LNCAP (cell line): Measurements from ENCODE around the gene DZIP1L.
A peak's percentile ranks its signal among the peaks of the same experiment; 100 is the strongest.

Source experiments
- TF ChIP-seq, protein P1 (sequence below): fragments of 450-650 bp; IDR thresholded peaks from 2 replicates; pipeline ENCODE4 v1.5.1; 2017; ENCODE audit warnings: mild to moderate bottlenecking

The DZIP1L gene

DNA sequence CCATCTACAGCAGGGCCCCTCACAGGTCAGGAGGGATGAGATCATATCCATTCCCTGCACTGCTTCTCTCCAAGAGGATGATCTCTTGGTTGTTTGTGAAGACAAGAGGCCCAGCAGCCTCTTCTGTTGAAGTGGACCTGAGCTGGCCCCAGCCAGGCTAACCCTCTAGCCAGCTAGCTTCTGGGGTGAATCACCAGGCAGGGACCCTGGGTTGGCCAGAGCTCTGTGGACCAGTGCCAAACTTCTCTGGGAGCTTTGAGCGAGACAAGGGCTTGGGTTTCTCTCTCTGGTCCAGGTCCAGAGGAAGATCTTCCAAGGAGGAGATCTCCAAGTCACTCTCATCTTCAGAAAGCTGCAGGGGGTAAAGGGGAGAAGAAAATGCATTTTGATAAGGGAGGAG lies 52.8 kb downstream of the DZIP1L start:
- TF ChIP-seq, protein P1, sequence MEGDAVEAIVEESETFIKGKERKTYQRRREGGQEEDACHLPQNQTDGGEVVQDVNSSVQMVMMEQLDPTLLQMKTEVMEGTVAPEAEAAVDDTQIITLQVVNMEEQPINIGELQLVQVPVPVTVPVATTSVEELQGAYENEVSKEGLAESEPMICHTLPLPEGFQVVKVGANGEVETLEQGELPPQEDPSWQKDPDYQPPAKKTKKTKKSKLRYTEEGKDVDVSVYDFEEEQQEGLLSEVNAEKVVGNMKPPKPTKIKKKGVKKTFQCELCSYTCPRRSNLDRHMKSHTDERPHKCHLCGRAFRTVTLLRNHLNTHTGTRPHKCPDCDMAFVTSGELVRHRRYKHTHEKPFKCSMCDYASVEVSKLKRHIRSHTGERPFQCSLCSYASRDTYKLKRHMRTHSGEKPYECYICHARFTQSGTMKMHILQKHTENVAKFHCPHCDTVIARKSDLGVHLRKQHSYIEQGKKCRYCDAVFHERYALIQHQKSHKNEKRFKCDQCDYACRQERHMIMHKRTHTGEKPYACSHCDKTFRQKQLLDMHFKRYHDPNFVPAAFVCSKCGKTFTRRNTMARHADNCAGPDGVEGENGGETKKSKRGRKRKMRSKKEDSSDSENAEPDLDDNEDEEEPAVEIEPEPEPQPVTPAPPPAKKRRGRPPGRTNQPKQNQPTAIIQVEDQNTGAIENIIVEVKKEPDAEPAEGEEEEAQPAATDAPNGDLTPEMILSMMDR = no peak

DNA sequence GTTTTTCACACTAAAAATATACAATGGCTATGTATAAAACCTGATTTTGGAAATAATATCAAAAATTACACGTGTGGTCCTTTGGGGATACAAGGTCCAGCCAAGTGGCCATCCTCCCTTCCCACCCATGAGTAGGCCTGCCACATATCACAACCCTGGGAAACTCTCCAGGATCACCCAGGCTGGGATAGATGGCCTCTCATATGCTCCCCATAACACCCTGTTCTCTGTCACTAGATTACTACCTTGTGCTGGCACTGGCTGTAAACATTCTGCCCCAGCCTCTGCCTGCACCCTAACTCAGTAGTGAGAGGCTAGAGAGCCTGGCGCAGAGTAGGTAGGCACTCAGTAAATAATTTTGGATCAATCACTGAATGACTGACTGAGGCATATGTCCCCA lies 53.4 kb downstream of the DZIP1L start:
- TF ChIP-seq, protein P1 = no peak

DNA sequence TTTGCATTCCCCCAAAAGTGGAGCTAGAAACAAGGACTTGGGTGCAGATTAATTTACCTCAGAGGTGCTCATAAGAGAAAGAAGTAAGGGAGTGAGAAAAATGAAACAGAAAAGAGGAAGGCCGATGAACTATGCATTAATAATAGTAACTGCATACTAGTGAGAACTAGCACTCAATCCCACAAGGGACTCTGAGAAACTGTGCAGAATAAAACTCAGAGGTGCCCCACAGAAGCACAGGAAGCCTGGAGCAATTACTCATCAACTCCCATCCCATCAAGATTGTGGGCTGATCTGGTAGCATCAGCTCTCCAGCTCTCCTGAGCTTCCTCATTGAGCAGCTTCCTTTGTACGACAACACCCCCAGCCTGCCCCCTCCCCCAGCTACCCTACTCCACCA lies 54.6 kb downstream of the DZIP1L start:
- TF ChIP-seq, protein P1 = no peak

DNA sequence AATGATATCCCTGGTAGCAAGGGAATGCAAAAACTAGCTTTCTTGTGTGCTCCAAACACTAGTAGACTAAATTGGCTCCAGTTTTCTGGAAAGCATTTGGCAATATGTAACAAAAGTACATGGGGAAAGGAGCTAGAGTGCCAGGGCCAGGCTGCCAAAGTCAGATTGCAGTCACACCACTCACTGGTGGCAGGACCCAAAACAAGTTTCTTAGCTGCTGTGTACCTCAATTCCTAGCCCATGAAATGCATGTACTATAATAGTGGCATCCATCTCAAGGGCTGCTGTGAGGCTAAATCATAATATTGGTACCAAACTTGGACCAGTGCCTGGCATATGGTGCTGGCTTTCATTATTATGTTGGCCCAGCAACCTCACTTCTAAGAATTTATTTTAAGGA lies 56.1 kb downstream of the DZIP1L start:
- TF ChIP-seq, protein P1 = no peak

DNA sequence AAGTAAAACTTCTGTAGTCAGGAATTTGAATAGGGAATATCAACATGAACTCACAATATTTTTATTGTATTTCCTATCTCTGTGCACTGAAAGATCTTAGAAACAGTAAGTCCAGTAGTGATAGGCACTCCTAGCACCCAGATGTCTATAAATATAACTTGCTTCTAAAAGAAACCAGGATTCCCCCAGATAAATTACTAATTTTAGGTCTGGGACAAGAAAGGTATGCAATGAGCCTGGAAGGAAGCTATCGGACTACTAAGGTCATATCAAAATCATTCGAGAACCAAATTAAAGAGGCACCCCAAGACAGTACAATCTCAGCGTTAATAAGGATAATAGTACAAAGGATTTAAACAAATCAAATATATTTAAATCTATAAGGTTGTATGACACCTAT lies 58.0 kb downstream of the DZIP1L start:
- TF ChIP-seq, protein P1 = no peak

DNA sequence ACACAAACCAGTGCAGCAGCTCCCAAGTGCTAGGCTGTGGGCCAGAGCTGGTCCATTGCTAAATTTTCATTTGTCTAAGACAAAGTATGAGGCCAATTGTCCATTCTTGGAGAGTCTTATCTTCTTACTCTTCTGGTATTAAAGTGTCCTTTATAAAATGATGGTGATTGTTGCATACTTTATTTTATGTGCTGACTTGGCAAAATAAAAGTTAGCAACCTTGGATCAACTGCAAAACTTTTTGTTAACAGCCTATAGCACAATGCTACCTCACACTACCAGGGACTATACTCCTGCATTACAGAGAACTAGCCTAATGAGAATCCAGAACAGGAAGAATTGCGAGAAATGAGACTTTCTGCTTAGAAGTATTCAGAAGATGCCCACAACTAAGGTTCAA lies 61.4 kb downstream of the DZIP1L start:
- TF ChIP-seq, protein P1 = no peak

DNA sequence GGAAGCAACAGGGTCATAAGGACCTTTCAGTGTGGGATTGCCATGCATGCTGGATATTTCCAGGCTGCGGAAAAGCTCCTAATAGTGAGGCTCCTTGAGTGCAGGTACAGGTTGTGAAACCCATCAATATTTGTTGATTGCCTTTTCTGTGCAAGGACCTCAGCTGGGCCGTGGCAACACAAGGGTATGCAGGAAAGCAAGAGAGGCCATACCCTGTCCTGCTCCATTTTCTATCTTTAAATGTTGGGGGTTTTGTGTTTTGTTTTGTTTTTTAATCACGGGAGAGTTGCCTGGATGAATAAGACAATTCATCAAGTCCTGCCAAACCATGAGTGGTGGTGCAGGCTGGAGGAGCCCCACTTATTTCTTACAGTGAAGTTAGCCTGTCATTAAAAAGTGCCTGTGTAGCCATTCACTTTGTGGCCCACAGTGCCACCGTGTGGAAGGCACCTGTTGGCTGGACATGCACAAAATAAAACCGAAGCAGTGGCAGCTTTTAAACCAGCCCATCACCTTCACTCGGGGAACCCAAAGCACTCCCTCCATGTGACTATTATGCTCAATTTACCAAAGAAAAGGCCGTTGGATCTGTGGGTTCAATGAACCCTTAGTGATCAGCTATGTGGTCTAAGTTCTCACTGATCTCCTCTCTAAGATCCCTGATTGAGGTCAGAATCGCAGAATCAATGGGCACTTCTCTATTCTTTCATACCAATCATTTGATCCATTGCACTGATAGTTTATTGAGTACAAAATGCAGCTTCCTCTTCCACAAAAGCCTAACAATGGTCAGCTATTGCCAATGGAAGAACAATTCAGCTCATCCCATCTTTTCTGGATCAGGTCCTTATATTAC lies 63.2 kb downstream of the DZIP1L start:
- TF ChIP-seq, protein P1 = peak; percentile 84
